NCI-H2196 treated with DMSO at 0.1 percent for 48 hours (cell line): ENCODE results near the gene GPR171.

Experiments
- DNase-seq: peaks from one replicate; lab custom pipeline; 2025; ENCODE audit not compliant: unreplicated experiment; lab: John Stamatoyannopoulos, UW

The GPR171 gene

GRCh38 chr3:151213881-151214280, 10.9 kb upstream of the GPR171 start:
- DNase-seq: no peak

- no peak for DNase-seq
Measured at GRCh38 chr3:151213151-151213550, 10.1 kb upstream of the GPR171 start.

GRCh38 chr3:151210676-151211381, 7.8 kb upstream of the GPR171 start:
- DNase-seq: no peak

GRCh38 chr3:151209654-151210053, 6.6 kb upstream of the GPR171 start:
- DNase-seq: no peak

DNA sequence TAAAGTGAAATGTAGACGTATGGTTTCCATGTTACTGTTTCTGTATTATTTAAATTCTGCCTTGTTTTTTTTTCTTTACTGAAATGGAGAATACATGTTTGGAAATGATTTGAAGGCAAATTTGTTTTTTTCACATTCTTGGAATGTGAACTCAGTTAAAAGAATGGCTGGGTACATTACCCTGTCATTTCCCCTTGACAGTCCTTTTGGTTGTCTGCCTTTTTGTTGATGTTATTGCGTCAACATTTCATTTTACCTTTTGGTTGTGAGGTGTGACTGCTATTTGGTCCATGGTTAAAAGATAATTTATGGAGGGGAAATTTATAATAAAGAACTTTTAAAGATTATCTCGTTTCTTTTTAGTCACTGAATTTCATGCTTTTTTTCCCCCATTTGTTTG, 3.2 kb upstream of the GPR171 start:
- DNase-seq: no peak

GRCh38 chr3:151205482-151205881, 2.5 kb upstream of the GPR171 start:
- DNase-seq: no peak

DNA sequence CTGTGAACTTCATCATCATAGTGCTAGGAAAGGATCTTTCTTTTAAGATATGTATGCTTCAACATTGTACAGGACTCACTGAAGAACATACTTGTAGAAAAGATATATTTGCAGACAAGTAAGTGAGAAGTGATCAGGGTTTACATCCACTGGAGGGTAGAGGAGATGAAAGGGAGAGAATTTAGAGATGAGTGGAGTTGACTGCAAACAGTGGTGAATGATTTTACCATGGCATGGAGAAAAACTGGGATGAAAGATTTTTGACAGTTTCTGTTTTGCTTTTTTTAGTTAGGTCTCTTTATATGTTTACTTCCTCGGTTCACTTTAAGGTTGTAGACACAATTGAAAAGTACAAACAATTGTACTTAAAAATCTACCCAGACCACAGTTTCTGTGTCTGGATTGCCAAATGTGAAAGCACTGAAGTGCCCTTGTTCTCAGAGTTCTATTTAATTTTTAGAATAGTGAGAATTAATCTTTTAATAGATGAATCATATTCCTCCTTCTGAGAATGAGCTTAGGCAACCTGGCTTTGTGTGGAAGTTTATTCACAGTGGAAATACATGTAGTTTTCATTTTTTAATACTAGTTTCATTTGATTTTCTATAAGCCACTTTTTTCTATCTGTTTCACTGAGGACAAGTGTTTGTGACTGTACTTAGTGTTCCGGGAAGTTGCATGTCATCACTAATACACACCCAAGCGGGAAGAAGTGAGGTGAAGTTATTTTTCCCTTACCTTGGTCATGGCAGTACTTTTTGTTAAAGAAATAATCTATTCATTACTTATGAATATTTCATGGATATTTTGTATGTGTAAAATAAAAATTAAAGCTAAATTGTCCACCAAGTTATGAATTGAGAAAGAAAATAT, 1.8 kb upstream of the GPR171 start:
- DNase-seq: no peak

- DNase-seq: no peak
Measured at GRCh38 chr3:151201051-151201730, 1.8 kb downstream of the GPR171 start.

GRCh38 chr3:151200586-151200985, 2.4 kb downstream of the GPR171 start:
- DNase-seq: no peak

DNA sequence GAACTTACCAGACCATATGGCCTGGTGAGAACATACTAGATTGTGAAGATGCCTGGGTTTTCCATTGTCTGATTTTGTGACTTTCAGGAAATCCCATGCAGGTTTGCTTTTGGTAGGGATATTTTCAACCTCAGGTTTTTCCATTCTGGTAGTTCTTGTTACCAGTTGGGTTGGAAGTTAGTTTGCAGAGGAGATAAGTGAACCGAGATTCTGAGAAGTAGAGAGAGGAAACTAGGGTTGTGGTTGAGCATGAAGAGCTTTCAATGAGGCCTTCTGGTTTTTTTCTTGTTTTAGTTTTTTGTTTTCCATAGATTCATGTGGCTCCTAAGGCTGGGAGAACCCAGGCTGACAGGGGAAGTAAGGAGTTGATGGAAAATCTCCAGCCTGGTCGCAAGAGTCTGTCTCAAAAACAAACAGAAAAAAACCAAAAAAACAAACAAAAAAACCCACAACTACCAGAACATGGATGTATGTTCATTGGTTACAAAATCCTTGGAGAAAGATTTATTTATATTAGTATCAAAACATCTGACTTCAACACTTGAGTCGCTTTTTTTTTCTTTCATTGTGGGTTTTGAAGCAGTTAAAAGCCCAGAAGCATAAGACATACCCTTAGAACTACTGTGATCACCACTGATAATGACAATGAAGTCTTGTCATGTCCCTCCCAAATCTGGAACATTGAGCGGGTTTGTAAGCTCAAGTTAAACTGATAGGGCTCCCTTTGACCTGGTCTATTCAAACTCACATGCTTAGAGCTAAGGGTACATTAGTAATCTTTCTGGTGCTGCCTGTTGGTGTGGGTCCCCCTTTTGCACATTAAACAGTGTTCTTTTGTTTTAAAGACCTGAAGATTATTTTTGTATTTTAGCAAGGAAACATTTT, 3.2 kb downstream of the GPR171 start:
- DNase-seq: no peak

DNA sequence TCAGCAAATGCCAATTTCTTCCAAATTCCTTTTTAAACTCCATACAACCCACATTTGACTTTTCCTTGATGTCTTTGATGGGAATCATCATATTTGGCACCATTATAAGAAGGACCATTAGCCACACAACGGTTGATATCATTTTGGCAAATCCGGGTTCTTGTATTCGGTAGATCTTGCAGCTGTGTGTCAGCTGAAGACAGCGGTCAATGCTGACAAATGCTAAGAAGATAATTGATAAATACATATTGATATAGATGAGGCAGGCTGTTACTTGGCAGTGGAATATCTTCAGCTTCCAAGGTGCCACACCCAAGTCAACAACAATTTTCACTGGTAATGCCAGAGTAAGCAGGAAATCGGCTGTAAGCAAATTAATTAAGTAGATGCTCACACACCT, 4.2 kb downstream of the GPR171 start:
- no peak for DNase-seq

DNA sequence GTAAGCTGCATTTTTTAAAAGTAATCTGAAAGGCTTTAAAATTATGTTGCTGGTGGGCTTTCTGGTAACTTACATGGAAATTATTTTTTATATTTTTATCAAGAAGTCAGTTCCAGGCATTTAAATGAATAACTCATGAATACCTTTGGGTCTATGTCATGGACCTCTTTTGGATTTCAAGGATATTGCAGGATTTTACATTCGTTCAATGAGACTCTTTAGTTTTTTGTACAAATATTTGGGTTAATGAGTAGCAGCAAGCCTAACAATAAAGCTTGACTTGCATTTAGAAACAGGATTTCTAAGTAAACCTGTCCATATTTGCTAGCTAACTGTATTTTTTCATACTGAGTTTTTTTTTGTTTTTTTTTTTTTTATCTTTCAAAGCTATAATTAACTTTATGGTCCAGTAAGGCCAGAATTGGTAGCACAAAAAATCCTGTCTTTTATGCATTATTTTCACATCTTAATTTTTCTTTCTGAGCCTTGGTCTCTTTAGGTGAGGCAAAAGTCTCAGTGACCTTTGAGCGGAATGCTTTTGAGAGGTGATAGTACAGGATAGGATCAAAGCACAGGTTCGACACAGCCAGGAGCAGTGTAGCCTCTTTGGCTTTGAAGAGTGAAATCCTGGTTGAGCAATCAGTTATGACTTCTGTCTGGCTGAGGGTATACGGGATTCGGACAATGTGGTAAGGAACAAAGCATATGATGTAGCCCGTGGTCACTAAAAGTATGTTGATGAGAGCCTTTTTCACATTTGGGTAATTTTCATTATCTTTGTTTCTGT, 4.8 kb downstream of the GPR171 start:
- no peak for DNase-seq

DNA sequence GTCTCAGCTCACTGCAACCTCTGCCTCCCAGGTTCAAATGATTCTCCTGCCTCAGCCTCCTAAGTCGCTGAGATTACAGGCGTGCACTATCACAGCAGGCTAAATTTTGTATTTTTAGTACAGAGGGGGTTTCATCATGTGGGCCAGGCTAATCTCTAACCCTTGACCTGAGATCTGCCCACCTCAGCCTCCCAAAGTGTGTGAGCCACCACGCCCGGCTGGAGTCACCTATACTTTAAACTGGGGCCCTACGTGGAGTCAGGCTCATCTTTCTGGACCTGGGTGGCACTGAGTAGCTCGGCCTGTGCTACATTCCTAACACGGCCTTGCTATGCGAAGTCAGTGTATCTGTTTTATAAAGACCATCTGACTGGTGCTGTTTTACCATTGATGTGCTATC, 5.8 kb downstream of the GPR171 start:
- no peak for DNase-seq

- no peak for DNase-seq
Measured at GRCh38 chr3:151196434-151196833, 6.6 kb downstream of the GPR171 start.

DNA sequence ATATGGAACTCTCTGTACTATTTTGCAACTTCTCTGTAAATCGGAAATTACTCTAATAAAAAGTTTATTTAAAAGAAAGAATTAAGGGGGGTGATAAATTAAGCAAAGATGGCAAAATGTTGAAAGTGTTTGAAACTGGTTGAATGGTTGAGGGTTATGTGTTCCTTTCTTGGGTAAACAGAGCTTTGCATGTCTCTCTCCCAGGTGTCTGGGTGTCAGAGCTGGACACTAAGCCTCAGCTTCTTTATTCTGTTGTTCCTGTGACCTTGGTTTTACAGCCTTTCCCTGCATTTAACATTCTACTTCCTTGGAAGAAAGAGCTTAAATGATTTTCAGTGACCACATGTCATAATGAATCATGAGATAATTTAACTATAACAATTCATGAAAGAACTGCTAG, 7.2 kb downstream of the GPR171 start:
- DNase-seq: no peak

- no peak for DNase-seq
Measured at GRCh38 chr3:151192545-151192944, 10.5 kb downstream of the GPR171 start.

GRCh38 chr3:151191095-151191494, 11.9 kb downstream of the GPR171 start:
- no peak for DNase-seq

- DNase-seq: no peak
Measured at GRCh38 chr3:151183265-151183671, 19.7 kb downstream of the GPR171 start.

DNA sequence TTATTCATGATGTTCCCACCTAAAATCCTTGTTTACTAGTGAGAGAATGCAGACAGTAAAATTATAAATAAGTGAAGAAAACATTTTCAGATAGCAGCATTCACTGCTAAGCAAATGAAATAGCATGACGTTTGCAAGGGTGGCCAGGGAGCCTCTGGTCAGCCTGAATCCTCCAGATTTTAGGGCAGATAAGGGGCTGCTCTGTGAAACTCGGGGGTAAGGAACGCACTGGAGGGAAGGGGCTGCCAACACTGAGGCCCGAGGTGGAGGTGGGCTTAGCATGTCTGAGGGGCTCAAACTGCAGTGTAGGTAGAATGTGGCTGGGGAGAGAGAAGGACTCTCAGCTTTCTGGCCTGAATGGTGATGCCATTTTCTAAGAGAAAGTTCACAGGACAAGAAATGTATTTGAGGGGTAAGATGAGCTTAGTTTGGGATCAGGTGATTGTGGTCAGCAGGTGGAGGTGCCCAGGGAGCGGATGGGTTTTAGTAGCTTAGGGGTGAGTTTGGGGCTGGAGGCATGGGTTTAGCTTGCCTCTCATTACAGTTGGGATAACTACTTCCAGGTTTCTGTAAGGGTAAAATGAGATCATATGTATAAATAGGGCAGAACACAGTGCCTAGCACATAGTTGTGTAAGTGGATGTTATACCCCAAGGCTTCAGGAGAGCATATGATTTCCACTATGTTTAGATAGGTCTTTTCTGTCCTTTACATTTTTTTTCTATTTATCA, 20.5 kb downstream of the GPR171 start:
- DNase-seq: no peak
